ENCODE results near the gene RSL24D1.
A peak's percentile ranks its signal among the peaks of the same experiment; 100 is the strongest.
"Not testable (repeated sequence)": the region's sequence is repeated elsewhere in the genome, so short reads cannot be mapped to it uniquely, and the experiment has no call there.

Gene RSL24D1

DNA sequence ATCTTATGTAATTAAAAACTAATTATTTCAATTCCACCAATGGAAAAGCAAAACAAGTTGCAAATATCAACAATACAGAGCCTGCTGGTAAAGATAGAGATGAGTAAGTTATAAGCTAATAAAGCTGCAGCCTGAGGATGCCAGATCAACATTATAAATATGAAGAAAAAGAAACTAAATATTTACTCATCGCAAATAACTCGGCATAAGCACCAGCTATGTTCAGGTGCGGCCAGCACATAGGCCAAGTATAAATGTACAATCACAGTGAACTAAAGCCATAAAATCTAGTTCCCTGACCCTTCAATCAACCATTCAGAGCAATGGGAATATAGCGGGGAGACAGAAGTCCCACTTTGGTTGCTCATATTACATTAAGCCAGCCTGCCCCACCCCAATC, 7.7 kb upstream of the RSL24D1 start:
- no peak for DNase-seq (ENCODE audit: low spot score)

DNA sequence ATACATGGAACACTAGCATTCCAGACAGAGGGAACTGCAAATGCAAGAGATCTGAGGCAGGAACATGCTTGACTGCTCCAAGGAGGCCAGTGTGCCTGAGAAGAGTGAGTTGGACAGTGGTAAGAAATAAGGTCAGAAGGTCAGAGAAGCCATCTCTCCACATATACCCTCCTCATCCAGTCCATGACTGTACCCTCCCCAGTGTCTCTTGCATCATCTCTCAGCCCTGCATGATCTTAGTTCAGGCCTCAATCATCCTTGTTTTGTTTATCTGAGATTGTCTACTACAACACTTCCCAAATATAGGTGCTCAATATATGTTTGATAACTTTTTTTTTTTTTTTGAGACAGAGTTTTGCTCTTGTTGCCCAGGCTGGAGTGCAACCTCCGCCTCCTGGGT, 5.5 kb upstream of the RSL24D1 start:
- DNase-seq (ENCODE audit: low spot score): no peak

DNA sequence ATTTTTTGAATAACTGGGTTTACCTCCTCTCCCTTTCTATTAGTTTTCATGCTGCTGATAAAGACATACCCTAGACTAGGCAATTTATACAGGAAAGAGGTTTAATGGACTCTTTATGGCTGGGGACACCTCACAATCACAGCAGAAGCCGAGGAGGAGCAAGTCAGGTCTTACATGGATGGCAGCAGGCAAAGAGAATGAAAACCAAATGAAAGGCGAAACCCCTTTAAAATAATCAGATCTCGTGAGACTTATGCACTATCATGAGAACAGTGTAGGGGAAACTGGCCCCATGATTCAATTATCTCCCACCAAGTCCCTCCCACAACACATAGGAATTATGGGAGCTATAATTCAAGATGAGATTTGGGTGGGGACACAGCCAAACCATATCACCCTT, 2.0 kb upstream of the RSL24D1 start:
- no peak for DNase-seq (ENCODE audit: low spot score)

DNA sequence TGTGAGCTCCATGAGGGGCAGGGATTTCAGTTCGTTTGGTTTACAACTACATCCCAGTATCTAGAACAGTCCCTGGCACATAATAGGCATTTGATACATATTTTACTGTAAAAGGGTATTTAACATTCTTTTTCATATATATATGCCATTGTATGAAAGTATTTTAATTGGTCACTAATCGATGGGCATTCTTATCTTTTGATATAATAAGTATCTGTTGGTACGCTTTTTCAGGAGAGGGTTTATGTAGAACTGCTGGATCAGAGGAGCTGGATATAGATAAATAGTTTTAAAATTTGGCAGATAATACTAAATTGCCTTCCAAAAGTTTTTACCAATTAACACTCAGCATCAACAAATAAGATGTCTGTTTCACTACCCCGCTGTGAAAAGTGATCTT, 978 bp upstream of the RSL24D1 start:
- DNase-seq (ENCODE audit: low spot score): no peak

DNA sequence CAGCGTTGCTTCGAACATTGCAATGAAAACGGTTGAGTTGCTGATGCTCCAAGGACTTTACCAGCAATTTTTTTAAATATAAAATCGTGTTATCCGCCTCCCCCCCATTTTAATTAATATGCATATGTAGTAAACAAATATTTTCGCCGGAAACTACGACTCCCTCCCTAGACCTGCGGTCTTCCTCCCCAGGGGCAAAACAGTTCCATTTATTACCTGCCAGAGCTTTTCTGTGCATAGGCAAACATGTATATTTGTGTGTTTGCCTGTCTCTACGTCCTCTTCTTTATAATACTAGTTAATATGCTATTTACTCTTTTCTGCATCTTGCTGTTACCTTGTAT, 593 bp upstream of the RSL24D1 start:
- DNase-seq (ENCODE audit: low spot score): peak; percentile 17

DNA sequence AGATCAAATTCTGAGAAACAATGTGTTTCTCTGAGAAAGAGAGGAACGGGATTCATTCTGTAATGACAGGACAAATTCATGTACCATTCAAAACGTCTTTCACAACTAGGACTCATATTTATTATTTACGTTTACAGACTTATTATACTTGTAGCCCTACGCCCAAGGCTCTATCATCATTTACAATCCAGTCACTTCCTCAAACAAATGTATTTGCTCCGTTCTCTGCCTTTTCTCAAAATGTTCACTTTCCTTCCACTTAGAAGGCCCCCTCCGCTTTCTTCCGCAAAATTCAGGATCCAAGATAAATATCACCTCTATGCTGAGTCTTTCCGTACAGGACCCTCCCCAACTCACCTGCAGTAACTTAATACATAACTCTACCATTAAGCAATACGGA, 745 bp downstream of the RSL24D1 start:
- peak; percentile 10 for DNase-seq (ENCODE audit: low spot score)

DNA sequence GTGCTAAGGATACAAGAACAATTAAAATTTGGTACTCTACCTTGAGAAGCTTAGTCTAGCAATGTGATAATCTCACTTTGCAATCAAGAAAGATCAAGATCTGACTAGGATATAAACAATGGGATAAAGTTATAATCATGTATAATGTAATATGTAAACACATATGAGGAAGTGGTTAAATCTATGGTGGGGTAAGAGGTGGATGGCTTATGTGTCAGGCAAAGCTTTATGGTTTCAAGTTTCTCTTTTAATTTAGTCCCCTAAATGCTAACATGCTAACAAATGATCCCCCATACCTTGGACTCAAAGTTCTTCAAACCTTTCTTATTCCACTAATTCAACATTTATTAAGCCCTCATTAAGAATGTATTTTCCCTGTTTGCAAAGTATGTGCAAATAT, 2.5 kb downstream of the RSL24D1 start:
- no peak for DNase-seq (ENCODE audit: low spot score)

DNA sequence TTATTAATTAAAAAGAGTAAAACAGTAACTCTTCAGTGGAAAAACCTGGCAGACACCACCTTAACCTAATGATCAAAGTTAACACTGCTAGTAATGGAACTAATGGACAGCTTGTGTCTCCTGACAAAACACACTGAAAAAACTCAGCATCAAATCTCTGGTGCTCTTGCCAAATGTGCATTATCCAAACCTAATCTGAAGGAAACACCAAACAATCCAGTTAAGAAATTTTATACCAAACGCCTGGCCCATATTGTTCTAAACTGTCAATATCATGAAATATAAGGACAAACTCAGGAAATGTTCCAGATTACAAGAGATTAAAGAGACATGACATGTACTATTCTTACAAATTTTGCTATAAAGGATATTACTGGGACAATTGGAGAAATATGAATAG, 10.4 kb downstream of the RSL24D1 start:
- no peak for DNase-seq (ENCODE audit: low spot score)

DNA sequence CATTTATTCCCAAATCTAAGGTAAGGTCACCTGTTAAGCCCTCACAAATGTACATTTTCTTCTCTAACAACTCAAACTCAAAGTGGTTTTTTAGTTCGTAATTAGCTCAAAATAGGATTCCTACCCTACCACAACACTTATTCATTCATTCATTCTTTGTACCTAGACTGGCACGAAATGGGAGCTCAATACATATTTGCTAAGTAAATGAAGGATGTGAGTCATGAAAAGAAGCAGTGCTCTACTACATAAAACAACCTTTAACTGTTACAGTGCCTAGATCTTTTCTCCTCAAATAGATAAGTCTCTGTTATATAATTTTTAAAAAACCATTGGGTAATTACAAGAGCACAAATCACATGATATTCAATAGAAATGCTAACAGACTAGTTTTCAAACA, 13.1 kb downstream of the RSL24D1 start:
- no peak for DNase-seq (ENCODE audit: low spot score)

DNA sequence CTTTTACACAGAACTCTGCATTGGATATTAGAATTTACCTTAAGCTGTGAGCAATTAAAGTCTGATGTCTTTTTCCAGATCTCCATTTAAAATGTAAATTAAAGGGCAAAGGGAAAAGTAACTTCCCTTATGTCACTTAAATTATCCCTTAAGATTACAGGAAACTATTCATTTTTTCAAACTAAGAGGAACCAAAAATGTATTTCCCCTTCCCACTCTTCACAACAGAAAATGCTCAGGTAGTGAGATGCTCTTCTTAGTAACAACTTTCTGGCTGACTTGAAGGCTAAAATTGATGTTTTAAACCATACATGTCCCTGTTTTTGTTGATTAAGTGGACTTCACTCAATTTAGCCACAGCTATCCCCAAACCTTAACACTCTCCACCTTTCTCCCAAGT, 17.6 kb downstream of the RSL24D1 start:
- no peak for DNase-seq (ENCODE audit: low spot score)

DNA sequence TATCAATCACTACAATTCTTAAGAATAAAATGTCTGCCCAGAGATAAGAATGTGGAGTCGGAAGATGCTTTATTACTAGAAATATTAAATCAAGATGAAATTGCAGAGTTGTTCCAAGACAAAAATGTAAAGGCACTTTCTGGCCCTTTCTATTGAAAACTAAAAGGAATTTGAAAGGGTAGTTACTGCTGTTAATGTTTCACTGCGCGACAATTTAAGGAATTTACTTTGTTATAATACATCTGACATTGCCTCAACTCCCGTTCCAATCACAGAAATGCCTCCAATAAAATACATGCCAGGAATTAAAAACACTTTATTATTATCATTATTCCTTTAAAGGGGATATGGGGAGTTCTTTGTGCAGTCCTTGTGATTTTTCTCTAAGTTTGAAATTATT, 26.4 kb downstream of the RSL24D1 start:
- DNase-seq (ENCODE audit: low spot score): no peak

DNA sequence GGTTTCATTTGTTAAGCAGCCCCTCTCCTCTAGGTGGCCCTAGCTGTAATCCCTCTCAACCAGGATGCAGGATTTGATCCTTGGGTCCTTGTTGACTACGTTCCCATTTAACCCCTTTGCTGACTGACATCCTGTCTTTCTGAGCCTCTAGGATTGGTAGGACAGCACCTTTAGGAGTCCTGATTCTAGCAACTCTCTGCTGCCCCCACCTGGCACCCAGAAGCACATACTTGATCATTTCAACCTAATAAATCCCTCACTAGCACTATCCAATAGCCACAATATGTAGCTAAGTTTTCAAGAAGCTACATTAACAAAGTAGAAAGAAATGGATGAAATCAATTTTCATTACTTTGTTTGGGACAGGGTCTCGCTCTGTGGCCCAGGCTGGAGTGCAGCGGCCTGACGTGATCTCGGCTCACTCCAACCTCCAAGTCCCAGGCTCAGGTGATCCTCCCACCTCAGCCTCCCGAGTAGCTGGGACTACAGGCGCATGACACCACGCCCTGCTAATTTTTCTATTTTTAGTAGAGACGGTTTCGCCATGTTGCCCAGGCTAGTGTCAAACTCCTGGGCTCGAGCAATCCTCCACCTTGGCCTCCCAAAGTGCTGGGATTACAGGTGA, 28.3 kb downstream of the RSL24D1 start:
- DNase-seq (ENCODE audit: low spot score): peak; percentile 66

DNA sequence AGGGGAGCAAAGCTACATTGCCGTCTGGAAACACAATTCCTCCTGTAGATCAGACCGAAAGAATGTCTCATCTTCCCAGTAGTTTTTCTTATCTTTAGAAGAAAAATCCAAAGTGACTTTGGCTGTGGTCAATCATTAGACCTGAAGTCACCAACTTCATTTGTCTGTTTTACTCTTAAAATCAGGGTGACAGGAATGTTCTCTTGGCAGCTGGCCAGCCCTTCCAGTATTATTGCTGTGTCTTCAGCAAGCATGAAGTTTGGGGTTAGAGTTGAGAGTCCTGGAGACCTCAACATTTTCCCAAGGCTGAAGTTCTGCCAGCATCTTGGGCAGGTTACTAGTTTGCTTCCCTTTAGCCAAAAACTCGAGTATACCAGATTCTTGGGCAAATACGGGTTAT, 32.5 kb downstream of the RSL24D1 start:
- no peak for DNase-seq (ENCODE audit: low spot score)

DNA sequence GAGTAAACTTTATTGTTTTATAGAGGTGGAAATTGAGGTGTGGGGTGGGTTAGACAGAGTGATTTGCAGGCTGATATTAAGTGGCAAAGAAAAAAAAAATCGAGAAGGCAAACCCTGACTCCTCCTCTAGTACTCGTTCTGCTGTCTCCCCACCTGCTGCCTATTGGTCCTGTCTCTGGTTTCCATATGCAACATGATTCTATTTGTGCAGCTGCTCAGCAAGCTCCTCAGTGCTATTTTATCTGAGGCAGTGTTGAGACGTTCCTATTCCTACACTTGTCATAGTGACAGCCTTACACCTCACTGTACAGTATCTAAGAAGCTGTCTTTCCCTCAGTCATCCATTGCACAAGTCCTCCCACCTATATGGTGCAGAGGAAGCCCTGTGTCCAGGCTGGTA, 45.1 kb downstream of the RSL24D1 start:
- no peak for DNase-seq (ENCODE audit: low spot score)

DNA sequence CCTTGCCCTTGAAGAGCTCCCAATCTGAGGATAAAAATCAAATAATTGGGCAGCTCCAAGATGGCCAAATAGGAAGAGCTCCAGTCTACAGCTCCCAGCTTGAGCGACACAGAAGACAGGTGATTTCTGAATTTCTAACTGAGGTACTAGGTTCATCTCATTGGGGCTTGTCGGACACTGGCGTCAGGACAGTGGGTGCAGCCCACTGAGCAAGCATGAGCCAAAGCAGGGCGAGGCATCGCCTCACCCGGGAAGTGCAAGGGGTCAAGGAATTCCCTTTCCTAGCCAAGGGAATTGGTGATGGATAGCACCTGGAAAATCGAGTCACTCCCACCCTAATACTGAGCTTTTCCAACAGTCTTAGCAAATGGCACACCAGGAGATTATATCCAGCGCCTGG, 53.6 kb downstream of the RSL24D1 start:
- DNase-seq (ENCODE audit: low spot score): not testable (repeated sequence)

DNA sequence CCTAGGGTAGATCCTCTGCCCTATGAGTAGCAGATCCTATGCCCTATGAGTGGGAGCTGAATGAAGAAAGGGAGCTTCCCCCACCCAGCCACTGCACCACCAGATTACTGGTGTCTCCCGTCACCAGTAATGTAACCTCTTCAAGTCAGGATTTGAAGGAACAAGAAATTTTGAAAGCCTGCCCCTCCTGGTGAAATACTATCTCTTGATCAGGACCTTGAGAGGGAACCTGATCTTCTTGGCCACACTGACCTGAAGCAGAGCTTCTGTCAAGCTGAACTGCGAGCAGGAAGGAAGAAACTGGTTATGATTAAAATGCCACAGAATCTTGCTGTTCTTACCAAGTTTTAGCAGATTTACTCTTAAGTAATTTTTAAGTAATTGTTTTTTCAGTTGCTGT, 62.8 kb downstream of the RSL24D1 start:
- DNase-seq (ENCODE audit: low spot score): no peak

DNA sequence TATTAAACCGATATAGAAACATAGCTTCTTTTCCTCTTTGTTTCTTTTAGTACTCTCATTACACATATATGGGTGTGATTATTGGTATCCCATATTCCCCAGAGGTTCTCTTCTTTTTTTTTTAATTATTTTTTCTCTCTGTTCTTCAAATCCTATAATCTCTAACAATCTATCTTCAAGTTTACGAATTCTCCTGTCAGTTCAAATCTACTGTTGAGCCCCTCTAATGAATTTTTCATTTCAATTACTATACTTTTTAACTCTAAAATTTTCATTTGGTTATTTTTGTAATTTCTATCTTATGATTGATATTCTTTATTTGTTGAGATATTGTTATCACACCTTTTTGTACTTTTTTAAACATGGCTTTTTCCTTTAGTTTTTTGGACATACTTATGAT, 64.1 kb downstream of the RSL24D1 start:
- no peak for DNase-seq (ENCODE audit: low spot score)

Data from germinal center (tissue), 1 donor.